Testis (tissue), 2 donors: ENCODE results near the gene TADA2A.

Experiments used
- POLR2A ChIP-seq: fragments of 450-650 bp; IDR thresholded peaks from one replicate; pipeline ENCODE4 v1.6.1; 2017; ENCODE audit warnings: antibody characterized with exemption, mild to moderate bottlenecking, moderate library complexity
- TF ChIP-seq, protein P1 (sequence below), 3 experiments: fragments of 450-650 bp in 2 of 3; fragments of 200-600 bp in 1 of 3; sonication (generic) in 1 of 3; IDR thresholded peaks; one replicate each; pipeline ENCODE4 v1.5.1; 2016 to 2019; ENCODE audit warnings: antibody characterized with exemption in 3 of 3, mild to moderate bottlenecking in 2 of 3, moderate library complexity in 1 of 3

DNA sequence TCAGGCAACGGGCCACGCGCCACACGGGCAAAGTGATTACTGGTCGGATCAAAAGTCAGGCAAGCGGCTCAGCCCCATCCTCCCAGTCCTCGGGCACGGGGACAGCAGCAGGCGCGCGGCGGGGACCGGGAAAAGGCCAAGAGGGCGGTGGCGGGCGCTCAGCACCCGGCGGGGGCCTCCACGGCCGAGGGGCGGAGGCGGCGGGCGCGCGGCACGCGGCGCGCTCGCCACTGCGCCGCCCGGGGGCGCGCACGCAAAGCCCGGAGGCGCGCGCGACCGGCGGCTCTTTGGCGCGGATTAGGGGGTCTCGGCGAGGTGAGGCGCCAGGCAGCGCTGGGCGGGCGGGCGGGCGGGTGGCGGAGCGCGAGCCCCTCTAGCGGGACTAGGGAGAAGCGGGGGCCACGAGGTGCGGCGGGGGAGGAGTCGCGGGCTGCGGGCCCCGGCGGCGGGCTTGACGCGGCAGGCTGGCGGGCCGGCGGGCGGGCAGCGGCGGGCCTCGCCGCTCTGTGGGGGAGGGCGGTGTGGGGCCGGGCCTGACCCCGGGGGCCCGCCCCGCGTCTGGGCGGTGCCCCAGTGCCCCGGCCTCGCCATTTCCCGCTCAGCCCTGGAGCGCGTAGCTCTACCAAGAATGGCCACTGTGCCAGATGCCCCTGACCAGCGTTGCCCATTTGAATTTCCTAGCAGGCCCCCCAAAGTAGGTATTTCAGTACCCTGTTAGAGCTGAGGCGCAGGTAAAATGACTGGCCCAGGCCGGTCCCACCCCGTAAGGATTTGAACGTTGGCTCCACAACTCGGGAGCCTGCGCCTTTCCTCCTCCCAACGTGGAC is at the start of gene TADA2A, which contains the start of gene ACACA:
- no peak for TF ChIP-seq POLR2A
- TF ChIP-seq, protein P1, sequence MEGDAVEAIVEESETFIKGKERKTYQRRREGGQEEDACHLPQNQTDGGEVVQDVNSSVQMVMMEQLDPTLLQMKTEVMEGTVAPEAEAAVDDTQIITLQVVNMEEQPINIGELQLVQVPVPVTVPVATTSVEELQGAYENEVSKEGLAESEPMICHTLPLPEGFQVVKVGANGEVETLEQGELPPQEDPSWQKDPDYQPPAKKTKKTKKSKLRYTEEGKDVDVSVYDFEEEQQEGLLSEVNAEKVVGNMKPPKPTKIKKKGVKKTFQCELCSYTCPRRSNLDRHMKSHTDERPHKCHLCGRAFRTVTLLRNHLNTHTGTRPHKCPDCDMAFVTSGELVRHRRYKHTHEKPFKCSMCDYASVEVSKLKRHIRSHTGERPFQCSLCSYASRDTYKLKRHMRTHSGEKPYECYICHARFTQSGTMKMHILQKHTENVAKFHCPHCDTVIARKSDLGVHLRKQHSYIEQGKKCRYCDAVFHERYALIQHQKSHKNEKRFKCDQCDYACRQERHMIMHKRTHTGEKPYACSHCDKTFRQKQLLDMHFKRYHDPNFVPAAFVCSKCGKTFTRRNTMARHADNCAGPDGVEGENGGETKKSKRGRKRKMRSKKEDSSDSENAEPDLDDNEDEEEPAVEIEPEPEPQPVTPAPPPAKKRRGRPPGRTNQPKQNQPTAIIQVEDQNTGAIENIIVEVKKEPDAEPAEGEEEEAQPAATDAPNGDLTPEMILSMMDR (IDR thresholded peaks at IDR 0.05): peak in 1 of 3 experiments; percentile 11
